ENCODE results near the gene AGO1.
"Not testable (repeated sequence)": the region's sequence is repeated elsewhere in the genome, so short reads cannot be mapped to it uniquely, and the experiment has no call there.

AGO1 gene

GRCh38 chr1:35925741-35926140 lies 42.7 kb downstream of the AGO1 start:
- no peak for DNase-seq

- DNase-seq, result no peak
These were observed 44.5 kb downstream of the AGO1 start for GRCh38 chr1:35927472-35927871.

GRCh38 chr1:35929730-35930592 lies 47.0 kb downstream of the AGO1 start:
- peak; percentile 18 for DNase-seq

- DNase-seq, result peak; percentile 74
These were observed 47.8 kb downstream of the AGO1 start, which contains the start of gene AGO3 for GRCh38 chr1:35930593-35931445. Gene AGO3 (plus strand): TSS chr1:35931105. CDS start chr1:35931427, 322 bp downstream.

GRCh38 chr1:35931446-35932157 lies 48.6 kb downstream of the AGO1 start:
- no peak for DNase-seq

GRCh38 chr1:35932158-35932636 lies 49.2 kb downstream of the AGO1 start:
- no peak for DNase-seq

- no peak for DNase-seq
These were observed 49.9 kb downstream of the AGO1 start for GRCh38 chr1:35932941-35933340.

- DNase-seq, result no peak
These were observed 52.7 kb downstream of the AGO1 start for GRCh38 chr1:35935442-35936388.

GRCh38 chr1:35936838-35937237 lies 53.8 kb downstream of the AGO1 start:
- no peak for DNase-seq

- no peak for DNase-seq
These were observed 56.5 kb downstream of the AGO1 start for GRCh38 chr1:35939484-35939883.

GRCh38 chr1:35945327-35945726 lies 62.3 kb downstream of the AGO1 start:
- DNase-seq, result no peak

- no peak for DNase-seq
These were observed 64.5 kb downstream of the AGO1 start for GRCh38 chr1:35947547-35947946.

GRCh38 chr1:35958558-35958957 lies 75.5 kb downstream of the AGO1 start:
- DNase-seq, result no peak

- DNase-seq, result no peak
These were observed 76.3 kb downstream of the AGO1 start for GRCh38 chr1:35959304-35959703.

- no peak for DNase-seq
These were observed 79.9 kb downstream of the AGO1 start for GRCh38 chr1:35962952-35963351.

- DNase-seq, result not testable (repeated sequence)
These were observed 81.3 kb downstream of the AGO1 start for GRCh38 chr1:35964277-35964676.

GRCh38 chr1:35968396-35968795 lies 85.4 kb downstream of the AGO1 start:
- DNase-seq, result no peak

GRCh38 chr1:35971601-35972000 lies 88.6 kb downstream of the AGO1 start:
- DNase-seq, result no peak

GRCh38 chr1:35972631-35973030 lies 89.6 kb downstream of the AGO1 start:
- DNase-seq, result not testable (repeated sequence)

- DNase-seq, result no peak
These were observed 97.1 kb downstream of the AGO1 start for GRCh38 chr1:35980090-35980489.
